T47D (cell line): ENCODE results near the gene CD55.
A peak's percentile ranks its signal among the peaks of the same experiment; 100 is the strongest.

ENCODE experiments used
- DNase-seq, 2 experiments: peaks; one replicate each; pipeline versions ENCODE4 v3.0.0 to v3.0.0-alpha.2; 2011 to 2012; ENCODE audit warnings: low read depth in 1 of 2, low spot score in 1 of 2
- JUND ChIP-seq: IDR thresholded peaks from 2 replicates; pipeline ENCODE4 v1.6.1; 2012; ENCODE audit warnings: low read depth
- in situ Hi-C: cut with HindIII; loops from 2 replicates; pipeline ENCODE4 v1.10.0; 2016; ENCODE audit warnings: low sequenced_read_pairs, low pct_unique_long_range_greater_than_20kb

The CD55 gene

DNA sequence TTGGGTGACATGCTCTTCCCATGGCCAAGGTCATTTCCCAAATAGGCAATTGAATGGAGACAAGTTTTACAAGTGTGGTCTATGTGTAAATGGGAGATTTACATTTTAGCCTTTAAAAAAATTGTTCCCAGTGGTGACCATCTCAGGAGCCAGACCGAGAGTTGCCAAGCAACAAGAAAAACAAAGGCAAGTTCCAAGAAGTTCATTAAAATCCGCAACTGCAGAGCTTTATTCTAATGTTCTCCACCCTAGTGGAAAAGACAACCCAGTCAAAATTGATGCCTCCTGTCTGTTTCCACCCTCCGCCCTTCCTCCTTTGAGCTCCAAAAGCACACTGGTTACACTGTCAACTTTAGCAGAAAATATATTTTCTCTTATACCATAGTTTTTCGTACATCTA is 33.2 kb upstream of the CD55 start:
- TF ChIP-seq JUND: no peak
- in situ Hi-C loops: no loop called here
- no peak for DNase-seq

DNA sequence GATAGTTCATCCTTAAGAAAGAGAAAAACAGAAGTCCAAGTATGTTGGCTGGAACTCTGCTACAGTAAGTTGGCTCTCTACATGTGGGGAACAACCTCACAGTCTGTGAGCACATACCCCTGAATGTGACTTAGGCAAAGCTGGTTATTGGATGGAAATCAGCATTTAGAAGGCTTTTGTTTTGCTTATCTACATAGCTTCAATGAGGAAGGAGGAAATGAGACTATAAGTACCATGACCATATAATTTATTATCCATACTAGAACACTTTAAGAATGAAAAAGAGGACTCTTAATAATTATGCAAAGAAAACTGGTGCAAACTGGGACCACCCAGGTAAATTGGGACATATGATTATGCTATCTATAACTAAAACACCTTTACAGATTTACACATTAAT is 31.7 kb upstream of the CD55 start:
- in situ Hi-C loops: no loop called here
- no peak for TF ChIP-seq JUND
- DNase-seq: no peak

DNA sequence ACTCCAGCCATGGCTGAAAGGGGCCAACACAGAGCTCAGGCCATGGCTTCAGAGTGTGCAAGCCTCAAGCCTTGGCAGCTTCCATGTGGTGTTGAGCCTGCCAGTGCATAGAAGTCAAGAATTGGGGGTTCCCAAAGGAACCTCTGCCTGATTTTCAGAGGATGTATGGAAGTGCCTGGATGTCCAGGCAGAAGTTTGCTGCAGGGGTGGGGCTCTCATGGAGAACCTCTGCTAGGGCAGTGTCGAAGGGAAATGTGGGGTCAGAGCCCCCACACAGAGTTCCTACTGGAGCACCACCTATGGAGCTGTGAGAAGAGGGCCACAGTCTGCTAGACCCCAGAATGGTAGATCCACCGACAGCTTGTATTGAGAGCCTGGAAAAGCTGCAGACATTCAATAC is 29.8 kb upstream of the CD55 start:
- no peak for DNase-seq
- no peak for TF ChIP-seq JUND
- in situ Hi-C loops: no loop called here

GRCh38 chr1:207298186-207298585 is 23.3 kb upstream of the CD55 start:
- in situ Hi-C loops: no loop called here
- no peak for TF ChIP-seq JUND
- peak in 1 of 2 experiments; percentile 36 for DNase-seq

- TF ChIP-seq JUND: peak; percentile 87
- peak; percentile 49 to 99 for DNase-seq
- in situ Hi-C loops: no loop called here
Observed at GRCh38 chr1:207298636-207299398, 22.7 kb upstream of the CD55 start.

GRCh38 chr1:207300970-207301369 is 20.5 kb upstream of the CD55 start:
- no peak for DNase-seq
- in situ Hi-C loops: no loop called here
- no peak for TF ChIP-seq JUND

DNA sequence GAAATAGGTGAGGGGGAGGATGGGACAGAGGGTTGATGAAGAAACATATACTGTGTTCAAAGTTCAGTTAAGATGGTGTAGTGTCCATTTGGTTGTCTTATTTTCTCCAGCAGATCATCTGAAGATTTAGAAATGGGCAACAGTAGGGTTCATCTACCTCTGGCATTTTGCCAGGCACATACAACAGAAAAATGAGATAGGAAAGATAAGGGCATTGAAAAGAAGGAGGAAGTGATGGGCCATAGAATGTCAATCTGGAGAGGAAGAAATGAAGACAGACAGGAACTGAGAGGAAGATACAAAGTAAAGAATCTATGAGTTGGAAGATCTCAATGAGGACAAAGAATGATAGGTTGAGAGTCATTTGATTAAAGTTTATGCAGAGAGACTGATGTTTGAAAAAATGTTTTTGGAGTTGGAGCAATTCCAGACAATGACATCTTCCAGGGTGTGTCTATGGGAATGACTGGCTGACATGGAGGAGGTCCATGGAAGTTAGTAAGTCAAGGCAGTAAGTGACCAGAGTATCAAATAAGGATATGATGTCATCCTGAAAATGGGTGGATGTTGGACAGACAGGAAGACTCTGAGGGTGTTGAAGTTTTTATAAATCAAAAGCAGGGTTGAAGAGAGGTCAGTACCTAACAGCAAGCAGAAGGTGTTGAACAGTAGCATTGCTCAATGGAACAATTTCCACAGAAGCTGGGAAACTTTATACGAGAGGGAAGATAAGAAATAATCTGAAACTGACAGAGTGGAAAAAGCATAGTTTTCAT is 18.7 kb upstream of the CD55 start:
- in situ Hi-C loops: no loop called here
- no peak for DNase-seq

GRCh38 chr1:207304710-207305488 is 16.6 kb upstream of the CD55 start:
- in situ Hi-C loops: no loop called here
- no peak for DNase-seq
- TF ChIP-seq JUND: no peak

More for the DNA sequence above, 18.7 kb upstream of the CD55 start:
- no peak for TF ChIP-seq JUND

DNA sequence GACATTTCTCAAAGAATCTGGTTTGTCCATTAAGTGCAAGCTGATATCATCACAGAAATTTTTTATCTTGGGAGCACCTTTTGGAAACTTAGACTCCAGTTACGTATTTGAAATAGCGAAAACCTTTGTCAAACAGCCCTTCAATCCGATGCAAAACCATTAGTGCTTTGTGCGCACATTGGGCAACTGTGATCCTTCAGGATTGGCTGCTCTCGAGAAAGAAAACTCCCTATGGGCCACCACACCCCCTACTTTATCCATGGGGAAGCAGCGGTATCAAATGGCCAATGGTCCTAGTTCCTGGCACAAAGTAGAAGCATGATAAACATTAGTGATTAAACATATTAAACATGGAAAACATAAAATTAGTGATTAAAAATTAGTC is 16.0 kb upstream of the CD55 start:
- DNase-seq: no peak
- no peak for TF ChIP-seq JUND
- in situ Hi-C loops: no loop called here

DNA sequence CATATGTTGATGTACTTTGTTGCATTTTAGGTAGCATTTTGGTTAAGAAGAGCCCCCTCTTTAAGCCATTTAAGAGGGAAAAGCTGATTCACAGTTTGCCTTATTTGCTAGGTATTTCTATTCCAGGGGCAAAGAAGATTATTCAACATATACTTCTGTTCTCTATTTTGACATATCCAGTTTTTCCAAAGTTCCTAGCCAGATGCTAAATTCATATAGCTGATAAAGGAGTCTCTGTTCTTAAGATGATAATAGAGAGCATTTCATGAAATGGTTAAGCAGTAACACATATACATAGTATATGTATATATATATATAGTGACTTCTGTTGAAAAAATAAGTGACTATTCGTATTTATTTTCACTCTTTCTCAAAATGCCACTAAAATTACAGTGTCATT is 15.5 kb upstream of the CD55 start:
- no peak for TF ChIP-seq JUND
- DNase-seq: no peak
- in situ Hi-C loops: no loop called here

DNA sequence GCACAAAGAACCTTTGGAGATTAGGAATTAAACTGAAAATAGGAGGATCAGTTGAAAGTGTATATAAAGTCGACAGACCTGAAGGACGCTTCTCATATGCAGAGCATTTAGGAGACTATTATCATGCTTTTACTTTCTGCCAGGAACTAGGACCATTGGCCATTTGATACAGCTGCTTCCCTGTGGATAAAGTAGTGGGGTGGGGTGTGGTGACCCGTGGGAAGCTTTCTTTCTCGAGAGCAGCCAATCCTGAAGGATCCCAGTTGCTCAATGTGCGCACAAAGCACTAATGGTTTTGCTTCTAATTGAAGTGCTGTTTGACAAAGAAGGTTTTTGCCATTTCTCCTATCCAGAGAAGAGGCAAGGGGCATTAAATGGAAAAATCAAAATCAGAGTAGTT is 14.9 kb upstream of the CD55 start:
- DNase-seq: no peak
- no peak for TF ChIP-seq JUND
- in situ Hi-C loops: no loop called here

DNA sequence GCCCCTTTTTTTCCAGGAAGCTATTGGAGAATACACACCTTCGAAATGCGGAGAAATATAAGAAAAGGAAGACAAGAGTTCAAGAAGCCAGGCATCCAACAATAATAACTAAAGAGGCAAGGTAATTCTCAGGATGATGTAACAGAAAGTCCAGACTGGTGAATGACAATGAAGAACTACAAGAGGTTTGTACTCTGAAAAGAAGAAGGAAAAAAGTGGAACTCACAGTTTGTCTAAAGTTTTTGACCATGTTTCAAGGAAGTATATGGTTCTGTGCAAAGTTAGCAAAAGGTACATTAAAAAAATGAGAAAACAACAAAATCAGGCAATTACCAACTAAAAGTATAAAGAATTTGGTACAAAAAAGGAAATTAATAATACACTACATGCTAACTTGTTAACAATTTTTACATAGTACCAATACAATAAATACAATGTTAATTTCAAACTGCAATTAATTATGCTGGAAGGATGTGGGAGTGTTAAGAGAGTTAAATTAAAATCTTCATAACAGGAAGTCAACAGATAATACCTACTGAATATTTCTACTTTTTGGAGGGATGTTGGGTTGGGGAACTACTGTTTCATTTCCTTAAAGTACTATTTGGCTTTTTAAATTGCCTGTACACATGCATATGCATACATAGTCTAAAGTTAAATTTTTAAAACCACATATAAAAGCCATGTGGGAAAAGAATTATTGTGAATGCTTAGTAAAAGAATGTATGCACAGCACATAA is 12.9 kb upstream of the CD55 start:
- no peak for DNase-seq
- no peak for TF ChIP-seq JUND
- in situ Hi-C loops: no loop called here
